ENCODE measurements around the gene DIO1.

The DIO1 gene

GRCh38 chr1:53860967-53861411, 33.0 kb upstream of the DIO1 start:
- H3K4me2 ChIP-seq (ENCODE audit: low read length, poor library complexity, severe bottlenecking): no peak overlapping the region
- H3K36me3 ChIP-seq (ENCODE audit: control insufficient read depth in 1 of 2, insufficient read depth in 2 of 2, low read depth in 1 of 2, low read length in 2 of 2): peaks cover 15 to 58% of the 10 kb centered on the region in 2 experiments
- no peak overlapping the region for H2BK12ac ChIP-seq (ENCODE audit: low read length in 2 of 2)
- no peak overlapping the region for H2BK15ac ChIP-seq (ENCODE audit: low read depth, poor library complexity, severe bottlenecking)
- no peak overlapping the region for H2AK5ac ChIP-seq (ENCODE audit: low read length, severe bottlenecking)
- no peaks in the 10 kb centered on the region for H3K4me1 ChIP-seq (ENCODE audit: control insufficient read depth, insufficient read depth, low read depth, low read length)
- H3K79me1 ChIP-seq (replicated peaks; ENCODE audit: low read length, poor library complexity, severe bottlenecking): no peaks in the 10 kb centered on the region
- no peak overlapping the region for H3K9ac ChIP-seq (ENCODE audit: low read length)
- no peak overlapping the region for H3K4me3 ChIP-seq (ENCODE audit: insufficient read depth in 1 of 2, low read depth in 1 of 2, low read length in 2 of 2)
- no peak overlapping the region for H4K8ac ChIP-seq (ENCODE audit: low read length)
- H3K27me3 ChIP-seq (ENCODE audit: control insufficient read depth in 1 of 2, insufficient read depth in 1 of 2, low read length in 2 of 2): no peaks in the 10 kb centered on the region
- no peak overlapping the region for H4K91ac ChIP-seq (ENCODE audit: low read length)
- no peak overlapping the region for H3K4ac ChIP-seq (ENCODE audit: low read depth in 1 of 2, low read length in 2 of 2)
- no peak overlapping the region for H2BK120ac ChIP-seq (ENCODE audit: low read depth, low read length)
- H3K18ac ChIP-seq (ENCODE audit: low read depth in 1 of 2, low read length in 2 of 2): no peak overlapping the region
- H2AFZ ChIP-seq (ENCODE audit: low read depth, low read length): no peak overlapping the region
- H3K27ac ChIP-seq (ENCODE audit: low read length, poor library complexity, severe bottlenecking): no peak overlapping the region
- no peaks in the 10 kb centered on the region for H3K9me3 ChIP-seq (ENCODE audit: control insufficient read depth, low read length)
- no peak overlapping the region for H3K14ac ChIP-seq (ENCODE audit: low read length in 2 of 2)
- peak; percentile 61 for DNase-seq
- H3K23ac ChIP-seq (ENCODE audit: low read length in 2 of 2): no peak overlapping the region
- H2BK5ac ChIP-seq (ENCODE audit: low read depth, low read length, poor library complexity, severe bottlenecking): no peak overlapping the region

- Histone ChIP-seq H3K4me1 (ENCODE audit: control insufficient read depth, insufficient read depth, low read depth, low read length) (no peaks in the 10 kb centered on the region), H2BK120ac (ENCODE audit: low read depth, low read length) (no peak overlapping the region), H2BK5ac (ENCODE audit: low read depth, low read length, poor library complexity, severe bottlenecking) (no peak overlapping the region), H3K23ac (ENCODE audit: low read length in 2 of 2) (no peak overlapping the region), H2AFZ (ENCODE audit: low read depth, low read length) (no peak overlapping the region), H3K4ac (ENCODE audit: low read depth in 1 of 2, low read length in 2 of 2) (no peak overlapping the region), H3K27me3 (ENCODE audit: control insufficient read depth in 1 of 2, insufficient read depth in 1 of 2, low read length in 2 of 2) (no peaks in the 10 kb centered on the region), H3K79me1 (replicated peaks; ENCODE audit: low read length, poor library complexity, severe bottlenecking) (no peaks in the 10 kb centered on the region), H3K18ac (ENCODE audit: low read depth in 1 of 2, low read length in 2 of 2) (no peak overlapping the region), H3K9ac (ENCODE audit: low read length) (no peak overlapping the region), H3K27ac (ENCODE audit: low read length, poor library complexity, severe bottlenecking) (no peak overlapping the region), H3K36me3 (ENCODE audit: control insufficient read depth in 1 of 2, insufficient read depth in 2 of 2, low read depth in 1 of 2, low read length in 2 of 2) (peaks cover 8 to 55% of the 10 kb centered on the region in 2 experiments), H2BK15ac (ENCODE audit: low read depth, poor library complexity, severe bottlenecking) (no peak overlapping the region), H4K8ac (ENCODE audit: low read length) (no peak overlapping the region), H2AK5ac (ENCODE audit: low read length, severe bottlenecking) (no peak overlapping the region), H3K9me3 (ENCODE audit: control insufficient read depth, low read length) (no peaks in the 10 kb centered on the region), H4K91ac (ENCODE audit: low read length) (no peak overlapping the region), H3K14ac (ENCODE audit: low read length in 2 of 2) (no peak overlapping the region), H3K4me3 (ENCODE audit: insufficient read depth in 1 of 2, low read depth in 1 of 2, low read length in 2 of 2) (no peak overlapping the region), H2BK12ac (ENCODE audit: low read length in 2 of 2) (no peak overlapping the region), H3K4me2 (ENCODE audit: low read length, poor library complexity, severe bottlenecking) (no peak overlapping the region)
- 95% methylated on average over 7 of the region's 7 CpGs for WGBS
- DNase-seq: no peak
These were observed 31.5 kb upstream of the DIO1 start for GRCh38 chr1:53862507-53862906.

GRCh38 chr1:53868565-53868964, 25.4 kb upstream of the DIO1 start:
- no peak overlapping the region for H3K23ac ChIP-seq (ENCODE audit: low read length in 2 of 2)
- no peak overlapping the region for H2BK120ac ChIP-seq (ENCODE audit: low read depth, low read length)
- H2AK5ac ChIP-seq (ENCODE audit: low read length, severe bottlenecking): no peak overlapping the region
- H3K36me3 ChIP-seq (ENCODE audit: control insufficient read depth in 1 of 2, insufficient read depth in 2 of 2, low read depth in 1 of 2, low read length in 2 of 2): peaks cover 18 to 79% of the 10 kb centered on the region in 2 experiments
- no peak overlapping the region for H4K8ac ChIP-seq (ENCODE audit: low read length)
- no peak overlapping the region for H3K18ac ChIP-seq (ENCODE audit: low read depth in 1 of 2, low read length in 2 of 2)
- H3K14ac ChIP-seq (ENCODE audit: low read length in 2 of 2): no peak overlapping the region
- DNase-seq: no peak
- H3K27ac ChIP-seq (ENCODE audit: low read length, poor library complexity, severe bottlenecking): no peak overlapping the region
- H2BK5ac ChIP-seq (ENCODE audit: low read depth, low read length, poor library complexity, severe bottlenecking): no peak overlapping the region
- H3K79me1 ChIP-seq (replicated peaks; ENCODE audit: low read length, poor library complexity, severe bottlenecking): no peaks in the 10 kb centered on the region
- no peak overlapping the region for H3K4me3 ChIP-seq (ENCODE audit: insufficient read depth in 1 of 2, low read depth in 1 of 2, low read length in 2 of 2)
- 83% methylated on average over 1 of the region's 1 CpG for WGBS
- no peaks in the 10 kb centered on the region for H3K27me3 ChIP-seq (ENCODE audit: control insufficient read depth in 1 of 2, insufficient read depth in 1 of 2, low read length in 2 of 2)
- H2AFZ ChIP-seq (ENCODE audit: low read depth, low read length): no peak overlapping the region
- H2BK12ac ChIP-seq (ENCODE audit: low read length in 2 of 2): no peak overlapping the region
- H3K9ac ChIP-seq (ENCODE audit: low read length): no peak overlapping the region
- H2BK15ac ChIP-seq (ENCODE audit: low read depth, poor library complexity, severe bottlenecking): no peak overlapping the region
- no peaks in the 10 kb centered on the region for H3K9me3 ChIP-seq (ENCODE audit: control insufficient read depth, low read length)
- H3K4me2 ChIP-seq (ENCODE audit: low read length, poor library complexity, severe bottlenecking): no peak overlapping the region
- H4K91ac ChIP-seq (ENCODE audit: low read length): no peak overlapping the region
- no peaks in the 10 kb centered on the region for H3K4me1 ChIP-seq (ENCODE audit: control insufficient read depth, insufficient read depth, low read depth, low read length)
- H3K4ac ChIP-seq (ENCODE audit: low read depth in 1 of 2, low read length in 2 of 2): no peak overlapping the region

GRCh38 chr1:53869454-53870117, 24.4 kb upstream of the DIO1 start:
- H3K4me2 ChIP-seq (ENCODE audit: low read length, poor library complexity, severe bottlenecking): no peak overlapping the region
- H3K14ac ChIP-seq (ENCODE audit: low read length in 2 of 2): no peak overlapping the region
- no peak overlapping the region for H2BK5ac ChIP-seq (ENCODE audit: low read depth, low read length, poor library complexity, severe bottlenecking)
- H3K79me1 ChIP-seq (replicated peaks; ENCODE audit: low read length, poor library complexity, severe bottlenecking): no peaks in the 10 kb centered on the region
- H3K27ac ChIP-seq (ENCODE audit: low read length, poor library complexity, severe bottlenecking): no peak overlapping the region
- H2AFZ ChIP-seq (ENCODE audit: low read depth, low read length): no peak overlapping the region
- H3K23ac ChIP-seq (ENCODE audit: low read length in 2 of 2): no peak overlapping the region
- no peak overlapping the region for H3K18ac ChIP-seq (ENCODE audit: low read depth in 1 of 2, low read length in 2 of 2)
- H3K36me3 ChIP-seq (ENCODE audit: control insufficient read depth in 1 of 2, insufficient read depth in 2 of 2, low read depth in 1 of 2, low read length in 2 of 2): peaks cover 22 to 83% of the 10 kb centered on the region in 2 experiments
- no peak overlapping the region for H2BK15ac ChIP-seq (ENCODE audit: low read depth, poor library complexity, severe bottlenecking)
- no peak overlapping the region for H3K4me3 ChIP-seq (ENCODE audit: insufficient read depth in 1 of 2, low read depth in 1 of 2, low read length in 2 of 2)
- no peak overlapping the region for H2BK12ac ChIP-seq (ENCODE audit: low read length in 2 of 2)
- no peak overlapping the region for H4K8ac ChIP-seq (ENCODE audit: low read length)
- no peak overlapping the region for H2BK120ac ChIP-seq (ENCODE audit: low read depth, low read length)
- no peak for DNase-seq
- H4K91ac ChIP-seq (ENCODE audit: low read length): no peak overlapping the region
- H2AK5ac ChIP-seq (ENCODE audit: low read length, severe bottlenecking): no peak overlapping the region
- H3K4me1 ChIP-seq (ENCODE audit: control insufficient read depth, insufficient read depth, low read depth, low read length): no peaks in the 10 kb centered on the region
- no peak overlapping the region for H3K9ac ChIP-seq (ENCODE audit: low read length)
- H3K9me3 ChIP-seq (ENCODE audit: control insufficient read depth, low read length): no peaks in the 10 kb centered on the region
- no peak overlapping the region for H3K4ac ChIP-seq (ENCODE audit: low read depth in 1 of 2, low read length in 2 of 2)
- 97% methylated on average over 10 of the region's 11 CpGs for WGBS
- no peaks in the 10 kb centered on the region for H3K27me3 ChIP-seq (ENCODE audit: control insufficient read depth in 1 of 2, insufficient read depth in 1 of 2, low read length in 2 of 2)

All from mesenchymal stem cell (in vitro differentiated cells and primary cell).